Aorta (tissue), 5 donors: ENCODE results near the gene F2. TPM values are rescaled to one million over a fixed set of nuclear protein-coding genes. Genes with fewer than 3 reads are reported as not detected.

Source experiments
- ATAC-seq: fragments of 200-7000 bp; cut with Tn5 transposase; one replicate; pipeline ENCODE4 v1.9.1; 2022; ENCODE audit warnings: moderate library complexity; ENCODE audit not compliant: low FRiP score
- DNase-seq, 2 donors: peaks; one replicate each; pipeline ENCODE4 v3.0.0-alpha.2; 2020
- H3K27ac ChIP-seq, 2 donors: one replicate each; pipeline ENCODE4 v1.5.1; 2013; ENCODE audit warnings: low read length in 2 of 2, mild to moderate bottlenecking in 2 of 2, moderate library complexity in 2 of 2, control low read depth in 1 of 2, inconsistent platforms in 1 of 2, low read depth in 1 of 2
- H3K27me3 ChIP-seq, 2 donors: one replicate each; pipeline ENCODE4 v1.6.1; 2013; ENCODE audit warnings: control low read depth in 1 of 2, low read length in 1 of 2, mild to moderate bottlenecking in 1 of 2, moderate library complexity in 1 of 2; ENCODE audit not compliant: insufficient read depth in 2 of 2, control insufficient read depth in 1 of 2
- H3K36me3 ChIP-seq, 2 donors: one replicate each; pipeline ENCODE4 v1.6.1; 2013; ENCODE audit warnings: control low read depth in 1 of 2, low read length in 1 of 2, mild to moderate bottlenecking in 1 of 2; ENCODE audit not compliant: insufficient read depth in 2 of 2, control insufficient read depth in 1 of 2
- H3K4me1 ChIP-seq, 2 donors: one replicate each; pipeline ENCODE4 v1.6.1; 2013; ENCODE audit warnings: low read length in 2 of 2, control low read depth in 1 of 2, mild to moderate bottlenecking in 1 of 2, moderate library complexity in 1 of 2; ENCODE audit not compliant: insufficient read depth in 2 of 2, control insufficient read depth in 1 of 2
- H3K4me3 ChIP-seq, 2 donors: one replicate each; pipeline ENCODE4 v1.5.1; 2013; ENCODE audit warnings: low read length in 2 of 2, control low read depth in 1 of 2, mild to moderate bottlenecking in 1 of 2
- H3K9me3 ChIP-seq: one replicate; pipeline ENCODE4 v1.6.1; 2013; ENCODE audit warnings: mild to moderate bottlenecking, low read length; ENCODE audit not compliant: control insufficient read depth
- WGBS, 2 donors: extraction: QIAGEN DNeasy Blood & Tissue Kit; methylation state at CpG; one replicate each; pipeline ENCODE4 v1.1.7; 2013; 5-methylcytosine and 5-hydroxymethylcytosine counted together
- intact Hi-C, 2 donors: fragments of 100-400 bp; cut with DNase I; formaldehyde crosslinking; loops; one replicate each; pipeline versions ENCODE4 v1.14.2 to v1.15.0; 2022
- polyA plus RNA-seq, 2 donors: library from polyadenylated mRNA; stranded (reverse); fragments of 200-250 nt; gene quantifications; one replicate each; pipeline ENCODE4 v1.2.3, GENCODE V29; 2013
- total RNA-seq, 2 donors: library from RNA; stranded (reverse); fragmentation: NEBNext Ultra II Directional; extraction: Animal tissue kit (Norgen Biotek cat#: 25700); gene quantifications; one replicate each; pipeline ENCODE4 v1.2.1, GENCODE V29; 2021
- donor health status: healthy with polysubstance abuse.
- donor health status: Bipolar disorder and iron deficiency.
- donor health status: DM: no; HTN: no; CAD: no.
- donor health status: DM: no; HTN: no; CAD: no.
- donor health status: DM: yes; HTN: yes; CAD: no.

Gene F2
- total and polyA plus RNA-seq, 4 donors: 0.19 to 0.72 TPM; not detected in 2

- no peak overlapping the region for H3K27ac ChIP-seq
- no peak for ATAC-seq
- 97% methylated on average over 6 of the region's 6 CpGs for WGBS, 2 donors
- peaks cover 10 to 14% of the 10 kb centered on the region in 2 donors for H3K36me3 ChIP-seq
- no peak overlapping the region for H3K4me3 ChIP-seq
- no peaks in the 10 kb centered on the region for H3K9me3 ChIP-seq
- no peak for DNase-seq
- H3K4me1 ChIP-seq: no peaks in the 10 kb centered on the region
- H3K27me3 ChIP-seq: no peaks in the 10 kb centered on the region
- intact Hi-C loops: no loop called here
These were observed 41.6 kb downstream of the F2 start for GRCh38 chr11:46760429-46761128.

GRCh38 chr11:46761807-46762206 lies 42.8 kb downstream of the F2 start:
- intact Hi-C loops: no loop called here
- no peak for ATAC-seq
- Histone ChIP-seq H3K27me3 (no peaks in the 10 kb centered on the region), H3K4me1 (no peaks in the 10 kb centered on the region), H3K27ac (no peak overlapping the region), H3K9me3 (no peaks in the 10 kb centered on the region), H3K36me3 (peaks cover 10 to 14% of the 10 kb centered on the region in 2 donors), H3K4me3 (no peak overlapping the region)
- 91 to 94% methylated on average over 4 of the region's 4 CpGs for WGBS, 2 donors
- no peak for DNase-seq

GRCh38 chr11:46762248-46762647 lies 43.2 kb downstream of the F2 start:
- no peaks in the 10 kb centered on the region for H3K27me3 ChIP-seq
- H3K4me3 ChIP-seq: no peak overlapping the region
- intact Hi-C loops: no loop called here
- H3K9me3 ChIP-seq: no peaks in the 10 kb centered on the region
- no peaks in the 10 kb centered on the region for H3K4me1 ChIP-seq
- H3K36me3 ChIP-seq: peaks cover 10 to 14% of the 10 kb centered on the region in 2 donors
- DNase-seq: no peak
- ATAC-seq: no peak
- H3K27ac ChIP-seq: no peak overlapping the region

GRCh38 chr11:46766656-46767055 lies 47.6 kb downstream of the F2 start:
- Histone ChIP-seq H3K4me3 (no peak overlapping the region), H3K27ac (no peak overlapping the region), H3K27me3 (no peaks in the 10 kb centered on the region), H3K36me3 (peaks cover 3 to 8% of the 10 kb centered on the region in 2 donors), H3K9me3 (no peaks in the 10 kb centered on the region), H3K4me1 (no peaks in the 10 kb centered on the region)
- WGBS, 2 donors: 96 to 98% methylated on average over 2 of the region's 2 CpGs
- no peak for ATAC-seq
- intact Hi-C loops: no loop called here
- no peak for DNase-seq

GRCh38 chr11:46769636-46770221 lies 50.7 kb downstream of the F2 start:
- DNase-seq: no peak
- Histone ChIP-seq H3K4me3 (no peak overlapping the region), H3K27ac (no peak overlapping the region), H3K4me1 (no peaks in the 10 kb centered on the region), H3K27me3 (no peaks in the 10 kb centered on the region), H3K9me3 (no peaks in the 10 kb centered on the region), H3K36me3 (peaks cover 1 to 3% of the 10 kb centered on the region in 2 donors)
- intact Hi-C loops: no loop called here
- ATAC-seq: no peak
- 92 to 93% methylated on average over 4 of the region's 4 CpGs for WGBS, 2 donors

- WGBS, 2 donors: 95 to 99% methylated on average over 2 of the region's 2 CpGs
- no peaks in the 10 kb centered on the region for H3K9me3 ChIP-seq
- ATAC-seq: no peak
- no peak overlapping the region for H3K27ac ChIP-seq
- DNase-seq: no peak
- H3K27me3 ChIP-seq: no peaks in the 10 kb centered on the region
- H3K4me3 ChIP-seq: no peak overlapping the region
- peaks cover 5 to 6% of the 10 kb centered on the region in 2 donors for H3K36me3 ChIP-seq
- H3K4me1 ChIP-seq: no peaks in the 10 kb centered on the region
- intact Hi-C loops: no loop called here
These were observed 57.9 kb downstream of the F2 start for GRCh38 chr11:46776878-46777277.

- no peak overlapping the region for H3K27ac ChIP-seq
- peaks cover 5 to 6% of the 10 kb centered on the region in 2 donors for H3K36me3 ChIP-seq
- WGBS, 2 donors: 94 to 98% methylated on average over 4 of the region's 4 CpGs
- intact Hi-C loops: no loop called here
- no peak overlapping the region for H3K4me3 ChIP-seq
- no peak for DNase-seq
- no peaks in the 10 kb centered on the region for H3K27me3 ChIP-seq
- no peaks in the 10 kb centered on the region for H3K9me3 ChIP-seq
- no peaks in the 10 kb centered on the region for H3K4me1 ChIP-seq
- no peak for ATAC-seq
These were observed 59.4 kb downstream of the F2 start for GRCh38 chr11:46778416-46778815.
